Osteocyte (in vitro differentiated cells): Measurements from ENCODE around the gene TESK1. TPM values are rescaled to one million over a fixed set of nuclear protein-coding genes. Genes with fewer than 3 reads are reported as not detected.
A peak's percentile ranks its signal among the peaks of the same experiment; 100 is the strongest.

Experiments
- DNase-seq: peaks from one replicate; pipeline ENCODE4 v3.0.0; 2021; ENCODE audit warnings: mixed read lengths; ENCODE audit not compliant: unreplicated experiment; ENCODE audit errors: extremely low spot score
- H3K27ac Mint-ChIP-seq: one replicate; pipeline ENCODE4 v1.8.0; 2021; ENCODE audit warnings: mild to moderate bottlenecking, mixed read lengths; ENCODE audit not compliant: unreplicated experiment
- H3K27me3 Mint-ChIP-seq: one replicate; pipeline ENCODE4 v1.8.0; 2021; ENCODE audit warnings: mixed read lengths; ENCODE audit not compliant: unreplicated experiment
- H3K36me3 Mint-ChIP-seq: one replicate; pipeline ENCODE4 v1.8.0; 2021; ENCODE audit warnings: mixed read lengths; ENCODE audit not compliant: unreplicated experiment
- H3K4me1 Mint-ChIP-seq: one replicate; pipeline ENCODE4 v1.8.0; 2021; ENCODE audit warnings: mixed read lengths; ENCODE audit not compliant: unreplicated experiment
- H3K4me3 Mint-ChIP-seq: one replicate; pipeline ENCODE4 v1.8.0; 2021; ENCODE audit warnings: mild to moderate bottlenecking, moderate library complexity, mixed read lengths; ENCODE audit not compliant: unreplicated experiment
- H3K9me3 Mint-ChIP-seq: one replicate; pipeline ENCODE4 v1.8.0; 2021; ENCODE audit warnings: mixed read lengths; ENCODE audit not compliant: unreplicated experiment
- CTCF ChIP-seq: fragments of 200-600 bp; sonication (generic); IDR thresholded peaks from 2 replicates; pipeline ENCODE4 v1.5.0; 2021; ENCODE audit warnings: antibody characterized with exemption, mild to moderate bottlenecking, moderate library complexity
- long read RNA-seq: library from polyadenylated mRNA; unstranded; transcript quantifications from one replicate; pipeline ENCODE4 v2.0.0, GENCODE V29; 2021
- total RNA-seq: library from RNA; stranded (reverse); gene quantifications from 2 replicates; pipeline ENCODE4 v1.2.1, GENCODE V29; 2021

TESK1 gene
- total RNA-seq: 44.4 and 53.5 TPM in 2 replicates
- long read RNA-seq, partial matches to known transcripts: 5 of 5 reads
- long read RNA-seq, other reads (novel, unspliced or antisense): 0 of 5 reads

GRCh38 chr9:35604578-35605350 lies at the start of gene TESK1:
TESK1 (plus strand) TSS chr9:35605262; CDS start chr9:35605620, 358 bp downstream.
- Mint-ChIP-seq H3K4me3 (peak within 1 kb of the TSS; percentile 97), H3K36me3 (peaks cover 10% of the 10 kb centered on the region), H3K9me3 (no peaks in the 10 kb centered on the region), H3K27ac (peak within 1 kb of the TSS; percentile 99), H3K4me1 (peaks cover 26% of the 10 kb centered on the region), H3K27me3 (no peaks in the 10 kb centered on the region)
- no peak for TF ChIP-seq CTCF
- no peak for DNase-seq

GRCh38 chr9:35555881-35556280 lies 49.2 kb upstream of the TESK1 start:
- Mint-ChIP-seq H3K4me1 (peaks cover 7% of the 10 kb centered on the region), H3K36me3 (peaks cover 32% of the 10 kb centered on the region), H3K27ac (no peak overlapping the region), H3K4me3 (no peak overlapping the region), H3K9me3 (no peaks in the 10 kb centered on the region), H3K27me3 (no peaks in the 10 kb centered on the region)
- no peak for DNase-seq
- no peak for TF ChIP-seq CTCF

GRCh38 chr9:35556776-35557175 lies 48.3 kb upstream of the TESK1 start:
- TF ChIP-seq CTCF: no peak
- Mint-ChIP-seq H3K27ac (no peak overlapping the region), H3K9me3 (no peaks in the 10 kb centered on the region), H3K4me3 (no peak overlapping the region), H3K27me3 (no peaks in the 10 kb centered on the region), H3K4me1 (no peaks in the 10 kb centered on the region), H3K36me3 (peaks cover 25% of the 10 kb centered on the region)
- DNase-seq: no peak

- DNase-seq: no peak
- Mint-ChIP-seq H3K4me3 (no peak overlapping the region), H3K27me3 (no peaks in the 10 kb centered on the region), H3K4me1 (no peaks in the 10 kb centered on the region), H3K36me3 (peaks cover 25% of the 10 kb centered on the region), H3K9me3 (no peaks in the 10 kb centered on the region), H3K27ac (no peak overlapping the region)
- TF ChIP-seq CTCF: no peak
These were observed 47.7 kb upstream of the TESK1 start for GRCh38 chr9:35557320-35557719.

GRCh38 chr9:35558185-35558584 lies 46.9 kb upstream of the TESK1 start:
- Mint-ChIP-seq H3K4me1 (peaks cover 1% of the 10 kb centered on the region), H3K36me3 (peaks cover 28% of the 10 kb centered on the region), H3K27me3 (no peaks in the 10 kb centered on the region), H3K27ac (no peak overlapping the region), H3K4me3 (no peak overlapping the region), H3K9me3 (no peaks in the 10 kb centered on the region)
- no peak for TF ChIP-seq CTCF
- DNase-seq: no peak
